ENCODE results near the gene MEGF11. TPM values are rescaled to one million over a fixed set of nuclear protein-coding genes. Genes with fewer than 3 reads are reported as not detected.
A peak's percentile ranks its signal among the peaks of the same experiment; 100 is the strongest.

Gene MEGF11
- total RNA-seq, result under 0.01 TPM in 1 of 2 replicates, not detected in the other
- polyA plus RNA-seq, result not detected in 2 replicates
- 0.02 TPM in 1 of 2 replicates, not detected in the other for polyA plus RNA-seq (2012)
- polyA minus RNA-seq (ENCODE audit: low replicate concordance), result not detected in 2 replicates

- no peaks in the 10 kb centered on the region for H3K36me3 ChIP-seq (ENCODE audit: control insufficient read depth, insufficient read depth, low read length)
- peak within 1 kb of the TSS; percentile 22 for H2AFZ ChIP-seq (ENCODE audit: low read length)
- H3K4me1 ChIP-seq (ENCODE audit: control insufficient read depth, extremely low read depth, insufficient read depth, low read length), result no peaks in the 10 kb centered on the region
- no peak within 1 kb of the TSS for H3K9ac ChIP-seq (ENCODE audit: insufficient read depth, low read length)
- no peak within 1 kb of the TSS for H3K27ac ChIP-seq (ENCODE audit: insufficient read depth, low read length)
- H3K79me2 ChIP-seq (ENCODE audit: control insufficient read depth, insufficient read depth, low read length), result no peaks in the 10 kb centered on the region
- peak; percentile 47 to 56 for DNase-seq (ENCODE audit: low read depth in 2 of 2)
- H3K27me3 ChIP-seq (ENCODE audit: control insufficient read depth, insufficient read depth, low read length), result peaks cover 68% of the 10 kb centered on the region
- peak within 1 kb of the TSS; percentile 44 for H3K4me2 ChIP-seq (ENCODE audit: extremely low read depth, insufficient read depth, low read length)
- H4K20me1 ChIP-seq (ENCODE audit: control insufficient read depth, extremely low read depth, insufficient read depth, low read length), result no peaks in the 10 kb centered on the region
- H3K9me3 ChIP-seq (ENCODE audit: control insufficient read depth, insufficient read depth, low read depth, low read length), result no peaks in the 10 kb centered on the region
- H3K4me3 ChIP-seq (replicated peaks in 1 of 4; ENCODE audit: control extremely low read depth in 1 of 4, insufficient read depth in 1 of 4, low read depth in 3 of 4, low read length in 4 of 4), result peak within 1 kb of the TSS; percentile 24 to 53 (median 46)
- TF ChIP-seq EZH2 (IDR thresholded peaks at IDR 0.05; ENCODE audit: low read length, missing control alignments) (no peak), CTCF (conservative IDR thresholded peaks at IDR 0.05 in 1 of 2, IDR thresholded peaks at IDR 0.05 in 1 of 2; ENCODE audit: low read depth in 1 of 2, low read length in 2 of 2) (no peak)
Measured at GRCh38 chr15:66253418-66254088, at the start of gene MEGF11. MEGF11 (minus strand) TSS chr15:66253750; CDS start chr15:66128403, 125,347 bp downstream.

GRCh38 chr15:66302489-66303278 is 49.1 kb upstream of the MEGF11 start:
- no peaks in the 10 kb centered on the region for H3K79me2 ChIP-seq (ENCODE audit: control insufficient read depth, insufficient read depth, low read length)
- no peak overlapping the region for H3K4me2 ChIP-seq (ENCODE audit: extremely low read depth, insufficient read depth, low read length)
- TF ChIP-seq EZH2 (IDR thresholded peaks at IDR 0.05; ENCODE audit: low read length, missing control alignments) (no peak), CTCF (conservative IDR thresholded peaks at IDR 0.05 in 1 of 2, IDR thresholded peaks at IDR 0.05 in 1 of 2; ENCODE audit: low read depth in 1 of 2, low read length in 2 of 2) (no peak)
- no peaks in the 10 kb centered on the region for H3K9me3 ChIP-seq (ENCODE audit: control insufficient read depth, insufficient read depth, low read depth, low read length)
- no peaks in the 10 kb centered on the region for H3K27me3 ChIP-seq (ENCODE audit: control insufficient read depth, insufficient read depth, low read length)
- DNase-seq (ENCODE audit: low read depth in 2 of 2), result no peak
- no peaks in the 10 kb centered on the region for H3K4me1 ChIP-seq (ENCODE audit: control insufficient read depth, extremely low read depth, insufficient read depth, low read length)
- H4K20me1 ChIP-seq (ENCODE audit: control insufficient read depth, extremely low read depth, insufficient read depth, low read length), result no peaks in the 10 kb centered on the region
- no peak overlapping the region for H2AFZ ChIP-seq (ENCODE audit: low read length)
- H3K27ac ChIP-seq (ENCODE audit: insufficient read depth, low read length), result no peak overlapping the region
- H3K4me3 ChIP-seq (replicated peaks in 1 of 4; ENCODE audit: control extremely low read depth in 1 of 4, insufficient read depth in 1 of 4, low read depth in 3 of 4, low read length in 4 of 4), result no peak overlapping the region
- H3K36me3 ChIP-seq (ENCODE audit: control insufficient read depth, insufficient read depth, low read length), result no peaks in the 10 kb centered on the region
- no peak overlapping the region for H3K9ac ChIP-seq (ENCODE audit: insufficient read depth, low read length)

- H3K36me3 ChIP-seq (ENCODE audit: control insufficient read depth, insufficient read depth, low read length), result no peaks in the 10 kb centered on the region
- no peaks in the 10 kb centered on the region for H4K20me1 ChIP-seq (ENCODE audit: control insufficient read depth, extremely low read depth, insufficient read depth, low read length)
- no peaks in the 10 kb centered on the region for H3K9me3 ChIP-seq (ENCODE audit: control insufficient read depth, insufficient read depth, low read depth, low read length)
- TF ChIP-seq CTCF (conservative IDR thresholded peaks at IDR 0.05 in 1 of 2, IDR thresholded peaks at IDR 0.05 in 1 of 2; ENCODE audit: low read depth in 1 of 2, low read length in 2 of 2) (no peak), EZH2 (IDR thresholded peaks at IDR 0.05; ENCODE audit: low read length, missing control alignments) (no peak)
- no peaks in the 10 kb centered on the region for H3K27me3 ChIP-seq (ENCODE audit: control insufficient read depth, insufficient read depth, low read length)
- no peak overlapping the region for H3K4me2 ChIP-seq (ENCODE audit: extremely low read depth, insufficient read depth, low read length)
- H3K27ac ChIP-seq (ENCODE audit: insufficient read depth, low read length), result no peak overlapping the region
- peaks cover 2% of the 10 kb centered on the region for H3K4me1 ChIP-seq (ENCODE audit: control insufficient read depth, extremely low read depth, insufficient read depth, low read length)
- H2AFZ ChIP-seq (ENCODE audit: low read length), result no peak overlapping the region
- H3K9ac ChIP-seq (ENCODE audit: insufficient read depth, low read length), result no peak overlapping the region
- DNase-seq (ENCODE audit: low read depth in 2 of 2), result peak in 1 of 2 donors; percentile 6
- H3K4me3 ChIP-seq (replicated peaks in 1 of 4; ENCODE audit: control extremely low read depth in 1 of 4, insufficient read depth in 1 of 4, low read depth in 3 of 4, low read length in 4 of 4), result no peak overlapping the region
- peaks cover 1% of the 10 kb centered on the region for H3K79me2 ChIP-seq (ENCODE audit: control insufficient read depth, insufficient read depth, low read length)
Measured at GRCh38 chr15:66298803-66299251, 45.3 kb upstream of the MEGF11 start.
